H1 (cell line): Measurements from ENCODE around the gene CDC42SE2. TPM values are rescaled to one million over a fixed set of nuclear protein-coding genes. Genes with fewer than 3 reads are reported as not detected.

Source experiments
- CTCF ChIA-PET: fragments of 300-600 bp; sonication (Branson Sonifier 250); formaldehyde crosslinking; loops from one replicate; lab custom pipeline; 2021; ENCODE audit not compliant: partially characterized antibody; lab: Charles Lee
- POLR2A ChIA-PET: fragments of 300-600 bp; sonication (Branson Sonifier 250); formaldehyde crosslinking; loops from one replicate; lab custom pipeline; 2021; ENCODE audit warnings: inconsistent platforms; ENCODE audit not compliant: partially characterized antibody; lab: Charles Lee
- DNase-seq, 2 experiments: peaks; one replicate each; pipeline versions ENCODE4 v3.0.0 to v3.0.0-alpha.2; 2010 to 2022; ENCODE audit warnings: low spot score in 2 of 2, low read depth in 1 of 2, mixed read lengths in 1 of 2
- FAIRE-seq: peaks from 2 replicates; lab custom pipeline; 2011; peaks lifted over from hg19 to GRCh38; lab: Jason Lieb, UNC
- H2AFZ ChIP-seq: 2 replicates; pipeline ENCODE4 v1.8.1; 2012; ENCODE audit warnings: low read length, inconsistent platforms
- H2AK5ac ChIP-seq: 2 replicates; pipeline ENCODE4 v1.6.1; 2013; ENCODE audit warnings: low read depth, low read length
- H2BK120ac ChIP-seq: replicated peaks from 2 replicates; pipeline ENCODE3; 2013; ENCODE audit warnings: low read depth, low read length, inconsistent platforms
- H2BK12ac ChIP-seq: 2 replicates; pipeline ENCODE4 v1.6.1; 2013; ENCODE audit warnings: low read depth, low read length
- H2BK15ac ChIP-seq: 2 replicates; pipeline ENCODE4 v1.6.1; 2013; ENCODE audit warnings: low read length
- H2BK20ac ChIP-seq: 2 replicates; pipeline ENCODE4 v1.6.1; 2013; ENCODE audit warnings: low read length
- H2BK5ac ChIP-seq: 2 replicates; pipeline ENCODE4 v1.6.1; 2013; ENCODE audit warnings: low read depth, low read length
- H3K14ac ChIP-seq: 2 replicates; pipeline ENCODE4 v1.6.1; 2013; ENCODE audit warnings: inconsistent platforms; ENCODE audit not compliant: insufficient read length
- H3K18ac ChIP-seq: 2 replicates; pipeline ENCODE4 v1.6.1; 2013; ENCODE audit warnings: low read length; ENCODE audit errors: extremely low read depth
- H3K23ac ChIP-seq: 2 replicates; pipeline ENCODE4 v1.6.1; 2013; ENCODE audit warnings: inconsistent platforms; ENCODE audit not compliant: insufficient read length
- H3K23me2 ChIP-seq: 2 replicates; pipeline ENCODE4 v1.6.1; 2013; ENCODE audit warnings: low read depth, low read length
- H3K27ac ChIP-seq: 2 replicates; pipeline ENCODE4 v1.6.1; 2011; ENCODE audit warnings: low read depth, low read length, inconsistent platforms
- H3K27me3 ChIP-seq, 4 experiments: replicated peaks in 1 of 4; 1 replicate in 1 of 4; 2 replicates in 3 of 4; pipeline versions ENCODE4 v1.6.1 to v1.8.1; 2011 to 2013; ENCODE audit warnings: low read length in 3 of 4, mild to moderate bottlenecking in 3 of 4, inconsistent platforms in 2 of 4, mixed read lengths in 2 of 4, moderate library complexity in 1 of 4; ENCODE audit not compliant: control insufficient read depth in 3 of 4, insufficient read depth in 3 of 4; ENCODE audit errors: extremely low read depth in 1 of 4
- H3K36me3 ChIP-seq, 4 experiments: 2 replicates each; pipeline versions ENCODE4 v1.6.1 to v1.8.1; 2011 to 2013; ENCODE audit warnings: mild to moderate bottlenecking in 4 of 4, low read length in 3 of 4, moderate library complexity in 2 of 4, control low read depth in 1 of 4, inconsistent platforms in 1 of 4; ENCODE audit not compliant: insufficient read depth in 4 of 4, control insufficient read depth in 2 of 4
- H3K4ac ChIP-seq: replicated peaks from 2 replicates; pipeline ENCODE3; 2013; ENCODE audit warnings: low read length, low read depth, mixed read lengths, inconsistent platforms; ENCODE audit not compliant: insufficient read length
- H3K4me1 ChIP-seq, 4 experiments: replicated peaks in 1 of 4; 1 replicate in 1 of 4; 2 replicates in 3 of 4; pipeline versions ENCODE4 v1.6.1 to v1.8.1; 2011 to 2013; ENCODE audit warnings: low read length in 3 of 4, inconsistent platforms in 2 of 4, mixed read lengths in 1 of 4; ENCODE audit not compliant: insufficient read depth in 4 of 4, control insufficient read depth in 3 of 4
- H3K4me2 ChIP-seq, 2 experiments: 2 replicates each; pipeline versions ENCODE4 v1.6.1 to v1.8.1; 2011 to 2013; ENCODE audit warnings: low read depth in 2 of 2, low read length in 2 of 2, control low read depth in 1 of 2, inconsistent platforms in 1 of 2, mild to moderate bottlenecking in 1 of 2; ENCODE audit not compliant: insufficient read depth in 1 of 2
- H3K4me3 ChIP-seq, 4 experiments: fragments of 200-600, 300-600 bp in 1 of 4; sonication (generic), shearing (Covaris generic), sonication (Bioruptor Twin) in 1 of 4; 2 replicates each; pipeline versions ENCODE4 v1.5.1 to v1.8.1; 2011 to 2016; ENCODE audit warnings: low read length in 4 of 4, low read depth in 3 of 4, control low read depth in 2 of 4, inconsistent platforms in 2 of 4, mild to moderate bottlenecking in 2 of 4, mixed read lengths in 1 of 4, moderate library complexity in 1 of 4; ENCODE audit not compliant: insufficient read depth in 2 of 4; ENCODE audit errors: extremely low read depth in 1 of 4
- H3K56ac ChIP-seq: replicated peaks from 2 replicates; pipeline ENCODE3; 2013; ENCODE audit warnings: low read depth, mild to moderate bottlenecking, mixed read lengths, low read length, inconsistent platforms; ENCODE audit not compliant: insufficient read length
- H3K79me1 ChIP-seq: 2 replicates; pipeline ENCODE4 v1.6.1; 2013; ENCODE audit warnings: low read depth, low read length, control low read depth
- H3K79me2 ChIP-seq, 2 experiments: 2 replicates each; pipeline versions ENCODE4 v1.6.1 to v1.8.1; 2012 to 2013; ENCODE audit warnings: low read length in 2 of 2, mild to moderate bottlenecking in 2 of 2, inconsistent platforms in 1 of 2; ENCODE audit not compliant: insufficient read depth in 2 of 2, control insufficient read depth in 1 of 2
- H3K9ac ChIP-seq, 4 experiments: replicated peaks in 1 of 4; 1 replicate in 1 of 4; 2 replicates in 3 of 4; pipeline versions ENCODE4 v1.6.1 to v1.8.1; 2011 to 2013; ENCODE audit warnings: low read depth in 3 of 4, low read length in 3 of 4, control low read depth in 2 of 4, mild to moderate bottlenecking in 2 of 4, moderate library complexity in 2 of 4, inconsistent platforms in 1 of 4; ENCODE audit errors: extremely low read depth in 1 of 4
- H3K9me3 ChIP-seq, 2 experiments: 2 replicates each; pipeline versions ENCODE4 v1.6.1 to v1.8.1; 2012 to 2013; ENCODE audit warnings: mild to moderate bottlenecking in 2 of 2, moderate library complexity in 2 of 2, control low read depth in 1 of 2, inconsistent platforms in 1 of 2, low read depth in 1 of 2, low read length in 1 of 2, mixed read lengths in 1 of 2; ENCODE audit not compliant: insufficient read depth in 2 of 2
- H4K20me1 ChIP-seq, 2 experiments: replicated peaks in 1 of 2; 2 replicates each; pipeline versions ENCODE3 to v1.8.1; 2011 to 2013; ENCODE audit warnings: inconsistent platforms in 2 of 2, low read length in 2 of 2, mild to moderate bottlenecking in 1 of 2; ENCODE audit not compliant: insufficient read depth in 2 of 2, control insufficient read depth in 1 of 2
- H4K5ac ChIP-seq: 2 replicates; pipeline ENCODE4 v1.6.1; 2013; ENCODE audit warnings: low read length, low read depth, mixed read lengths, inconsistent platforms; ENCODE audit not compliant: insufficient read length
- H4K8ac ChIP-seq: 2 replicates; pipeline ENCODE4 v1.8.0; 2013; ENCODE audit warnings: mild to moderate bottlenecking, moderate library complexity, low read length, inconsistent platforms; ENCODE audit not compliant: insufficient read depth; ENCODE audit errors: extremely low read depth
- H4K91ac ChIP-seq: replicated peaks from 2 replicates; pipeline ENCODE3; 2013; ENCODE audit warnings: low read length, mixed read lengths, inconsistent platforms; ENCODE audit not compliant: insufficient read length
- CBX5 ChIP-seq: fragments of 300-800, 300-1000 bp; sonication (generic); IDR thresholded peaks from 2 replicates; pipeline ENCODE4 v1.7.1; 2016; ENCODE audit warnings: antibody characterized with exemption, low read length, low read depth
- CBX8 ChIP-seq: fragments of 300-800, 300-1000 bp; sonication (generic); IDR thresholded peaks from 2 replicates; pipeline ENCODE4 v1.7.1; 2016; ENCODE audit warnings: low read depth, low read length, borderline replicate concordance
- CHD1 ChIP-seq: IDR thresholded peaks from 2 replicates; pipeline ENCODE4 v1.6.1; 2012; ENCODE audit warnings: low read depth, low read length, improper control_type of control experiment
- CHD2 ChIP-seq: IDR thresholded peaks from 2 replicates; pipeline ENCODE4 v1.6.1; 2012; ENCODE audit warnings: low read length, improper control_type of control experiment
- CTBP2 ChIP-seq: IDR thresholded peaks from 2 replicates; pipeline ENCODE4 v1.7.0; 2011; ENCODE audit warnings: borderline replicate concordance, mild to moderate bottlenecking, moderate library complexity, mixed read lengths, low read length; ENCODE audit not compliant: insufficient read depth, insufficient read length
- CTCF ChIP-seq, 3 experiments: IDR thresholded peaks; 1 replicate in 2 of 3; 2 replicates in 1 of 3; pipeline versions ENCODE4 v1.5.1 to v1.6.1; 2011; ENCODE audit warnings: low read length in 3 of 3, mild to moderate bottlenecking in 3 of 3, inconsistent platforms in 2 of 3, low read depth in 1 of 3, moderate library complexity in 1 of 3; ENCODE audit not compliant: insufficient read depth in 1 of 3; ENCODE audit errors: control extremely low read depth in 1 of 3
- GTF2F1 ChIP-seq: IDR thresholded peaks from 2 replicates; pipeline ENCODE4 v1.6.1; 2012; ENCODE audit warnings: low read depth, low read length, improper control_type of control experiment, borderline replicate concordance
- HDAC6 ChIP-seq: IDR thresholded peaks from one replicate; pipeline ENCODE4 v1.7.1; 2012; ENCODE audit warnings: low read depth, mild to moderate bottlenecking, inconsistent platforms, low read length, moderate library complexity
- JUN ChIP-seq: IDR thresholded peaks from 2 replicates; pipeline ENCODE4 v1.6.1; 2011; ENCODE audit warnings: low read depth, mild to moderate bottlenecking, improper control_type of control experiment, low read length
- RXRA ChIP-seq: IDR thresholded peaks from 2 replicates; pipeline ENCODE4 v1.6.1; 2011; ENCODE audit warnings: low read depth, mild to moderate bottlenecking, low read length, moderate library complexity; ENCODE audit not compliant: insufficient read depth
- SP4 ChIP-seq: IDR thresholded peaks from 2 replicates; pipeline ENCODE4 v1.6.1; 2012; ENCODE audit warnings: low read length, inconsistent platforms
- WGBS, 2 experiments: shearing (Covaris generic) in 1 of 2; methylation state at CpG; one replicate each; pipeline versions ENCODE4 v1.1.6 to v1.1.7; 2013 to 2015; ENCODE audit warnings: low lambda C conversion rate in 2 of 2, mixed read lengths in 2 of 2, inconsistent platforms in 1 of 2, low coverage in 1 of 2, missing lambda C conversion rate in 1 of 2; ENCODE audit not compliant: insufficient replicate concordance in 2 of 2, insufficient coverage in 1 of 2, insufficient read length in 1 of 2; ENCODE audit errors: extremely low coverage in 1 of 2, missing lambda C conversion rate in 1 of 2; 5-methylcytosine and 5-hydroxymethylcytosine counted together
- polyA plus RNA-seq, 7 experiments: library from polyadenylated mRNA; depleted of rRNA in 3 of 7; stranded (reverse) in 5 of 7; unstranded in 2 of 7; fragments of >200 nt in 5 of 7; fragments of 200-250 nt in 2 of 7; gene quantifications; 1 replicate in 5 of 7; 2 replicates in 1 of 7; 4 replicates in 1 of 7; pipeline versions ENCODE4 v1.2.1 to v1.2.3, GENCODE V29; 2011 to 2013; ENCODE audit warnings: missing spikeins in 2 of 7, mixed read lengths in 2 of 7
- total RNA-seq: library from RNA; stranded (reverse); fragmentation: NEBNext Ultra II Directional; extraction: Animal tissue kit (Norgen Biotek cat#: 25700); gene quantifications from 2 replicates; pipeline ENCODE4 v1.2.1, GENCODE V29; 2021

The CDC42SE2 gene
- total and polyA plus RNA-seq, 2 of the 8 experiments (the other 6 are each of a cell fraction or from before 2014, with no cell fraction given) = 16.7 to 30.8 TPM

GRCh38 chr5:131433109-131433508 lies 169.3 kb downstream of the CDC42SE2 start:
- TF ChIP-seq SP4 = no peak
- TF ChIP-seq CBX5 = no peak
- TF ChIP-seq RXRA = no peak
- no peak for TF ChIP-seq CHD2
- no peak for TF ChIP-seq HDAC6
- no peak for TF ChIP-seq CBX8
- TF ChIP-seq CHD1 = no peak
- no peak for TF ChIP-seq JUN
- TF ChIP-seq CTCF (IDR thresholded peaks at IDR 0.05; ENCODE audit: control extremely low read depth in 1 of 3, insufficient read depth in 1 of 3, low read depth in 1 of 3, low read length in 3 of 3) = no peak
- TF ChIP-seq CTBP2 = no peak
- TF ChIP-seq GTF2F1 = no peak
- POLR2A ChIA-PET = no interaction called here

More at GRCh38 chr5:131433109-131433508, 169.3 kb downstream of the CDC42SE2 start:
- Histone ChIP-seq H3K23me2 (no peaks in the 10 kb centered on the region; the same call in 1 of the 2 replicates), H2BK15ac (no peak overlapping the region), H3K36me3 (peaks cover 6 to 50% (median 20%) of the 10 kb centered on the region in 4 experiments; a peak in 7 of 8 replicates), H3K4ac (no peak overlapping the region), H4K5ac (no peak overlapping the region), H3K9me3 (no peaks in the 10 kb centered on the region), H4K8ac (no peak overlapping the region), H2BK5ac (no peak overlapping the region), H3K27me3 (no peaks in the 10 kb centered on the region), H4K20me1 (peaks cover 0 to 1% of the 10 kb centered on the region in 2 experiments), H3K79me2 (no peaks in the 10 kb centered on the region), H3K9ac (no peak overlapping the region), H2AK5ac (no peak overlapping the region), H3K56ac (no peak overlapping the region), H2BK12ac (no peak overlapping the region), H3K23ac (no peak overlapping the region), H3K4me2 (no peak overlapping the region), H3K27ac (no peak overlapping the region), H3K79me1 (no peaks in the 10 kb centered on the region), H3K14ac (no peak overlapping the region), H2BK20ac (no peak overlapping the region), H4K91ac (no peak overlapping the region), H3K4me3 (no peak overlapping the region), H2BK120ac (no peak overlapping the region), H3K18ac (no peak overlapping the region), H3K4me1 (no peaks in the 10 kb centered on the region), H2AFZ (no peak overlapping the region)
- FAIRE-seq = no peak
- CTCF ChIA-PET = no interaction called here
- no peak for DNase-seq
- WGBS, 2 experiments = 81% methylated on average over 1 of the region's 1 CpG; no CpG with 5 or more reads in 1 of the 2 experiments
